ENCODE measurements around the gene EPHB2. TPM values are rescaled to one million over a fixed set of nuclear protein-coding genes. Genes with fewer than 3 reads are reported as not detected.
A peak's percentile ranks its signal among the peaks of the same experiment; 100 is the strongest.

Gene EPHB2
- total and polyA plus RNA-seq, 9 donors, result 2.5 to 55.1 (median 15.1) TPM

- no peaks in the 10 kb centered on the region for H3K27me3 ChIP-seq
- 59 to 67% (median 66%) methylated on average over 5 of the region's 5 CpGs for WGBS, 3 donors
- no peak for DNase-seq
These were observed 110.4 kb downstream of the EPHB2 start for GRCh38 chr1:22821027-22821426.

GRCh38 chr1:22822371-22822770 is 111.7 kb downstream of the EPHB2 start:
- DNase-seq, result no peak
- H3K4me1 ChIP-seq (ENCODE audit: insufficient read depth), result peaks cover 5% of the 10 kb centered on the region
- intact Hi-C loops (cut with DNase I), result no loop called here
- H3K9me3 ChIP-seq, result no peaks in the 10 kb centered on the region
- H3K27me3 ChIP-seq, result no peaks in the 10 kb centered on the region
- 78 to 86% (median 80%) methylated on average over 1 of the region's 1 CpG for WGBS, 3 donors
- TF ChIP-seq EP300 (IDR thresholded peaks at IDR 0.05) (no peak), POLR2A (IDR thresholded peaks at IDR 0.05) (no peak)
- TF ChIP-seq, protein P1, sequence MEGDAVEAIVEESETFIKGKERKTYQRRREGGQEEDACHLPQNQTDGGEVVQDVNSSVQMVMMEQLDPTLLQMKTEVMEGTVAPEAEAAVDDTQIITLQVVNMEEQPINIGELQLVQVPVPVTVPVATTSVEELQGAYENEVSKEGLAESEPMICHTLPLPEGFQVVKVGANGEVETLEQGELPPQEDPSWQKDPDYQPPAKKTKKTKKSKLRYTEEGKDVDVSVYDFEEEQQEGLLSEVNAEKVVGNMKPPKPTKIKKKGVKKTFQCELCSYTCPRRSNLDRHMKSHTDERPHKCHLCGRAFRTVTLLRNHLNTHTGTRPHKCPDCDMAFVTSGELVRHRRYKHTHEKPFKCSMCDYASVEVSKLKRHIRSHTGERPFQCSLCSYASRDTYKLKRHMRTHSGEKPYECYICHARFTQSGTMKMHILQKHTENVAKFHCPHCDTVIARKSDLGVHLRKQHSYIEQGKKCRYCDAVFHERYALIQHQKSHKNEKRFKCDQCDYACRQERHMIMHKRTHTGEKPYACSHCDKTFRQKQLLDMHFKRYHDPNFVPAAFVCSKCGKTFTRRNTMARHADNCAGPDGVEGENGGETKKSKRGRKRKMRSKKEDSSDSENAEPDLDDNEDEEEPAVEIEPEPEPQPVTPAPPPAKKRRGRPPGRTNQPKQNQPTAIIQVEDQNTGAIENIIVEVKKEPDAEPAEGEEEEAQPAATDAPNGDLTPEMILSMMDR (IDR thresholded peaks at IDR 0.05), result no peak
- H3K36me3 ChIP-seq, result no peaks in the 10 kb centered on the region
- no peak overlapping the region for H3K27ac ChIP-seq
- no peak overlapping the region for H3K4me3 ChIP-seq

More at GRCh38 chr1:22821027-22821426, 110.4 kb downstream of the EPHB2 start:
- intact Hi-C loops (cut with DNase I), result no loop called here
- TF ChIP-seq EP300 (IDR thresholded peaks at IDR 0.05) (no peak), POLR2A (IDR thresholded peaks at IDR 0.05) (no peak)
- TF ChIP-seq, protein P1 (IDR thresholded peaks at IDR 0.05), result no peak
- Histone ChIP-seq H3K27ac (no peak overlapping the region), H3K4me1 (ENCODE audit: insufficient read depth) (peaks cover 3% of the 10 kb centered on the region), H3K9me3 (no peaks in the 10 kb centered on the region), H3K36me3 (no peaks in the 10 kb centered on the region), H3K4me3 (no peak overlapping the region)

GRCh38 chr1:22824466-22824865 is 113.8 kb downstream of the EPHB2 start:
- peaks cover 7% of the 10 kb centered on the region for H3K4me1 ChIP-seq (ENCODE audit: insufficient read depth)
- no peaks in the 10 kb centered on the region for H3K27me3 ChIP-seq
- no peak overlapping the region for H3K27ac ChIP-seq
- WGBS, 3 donors, result 78 to 86% (median 86%) methylated on average over 10 of the region's 10 CpGs
- H3K9me3 ChIP-seq, result no peaks in the 10 kb centered on the region
- no peak overlapping the region for H3K4me3 ChIP-seq
- TF ChIP-seq, protein P1 (IDR thresholded peaks at IDR 0.05), result no peak
- TF ChIP-seq POLR2A (IDR thresholded peaks at IDR 0.05) (no peak), EP300 (IDR thresholded peaks at IDR 0.05) (no peak)
- DNase-seq, result no peak
- intact Hi-C loops (cut with DNase I), result loop anchor here in 1 of 4 donors (2.0 kb wide), 1 partner anchor 38 kb away; no protein-coding TSS in a partner anchor
- H3K36me3 ChIP-seq, result no peaks in the 10 kb centered on the region

DNA sequence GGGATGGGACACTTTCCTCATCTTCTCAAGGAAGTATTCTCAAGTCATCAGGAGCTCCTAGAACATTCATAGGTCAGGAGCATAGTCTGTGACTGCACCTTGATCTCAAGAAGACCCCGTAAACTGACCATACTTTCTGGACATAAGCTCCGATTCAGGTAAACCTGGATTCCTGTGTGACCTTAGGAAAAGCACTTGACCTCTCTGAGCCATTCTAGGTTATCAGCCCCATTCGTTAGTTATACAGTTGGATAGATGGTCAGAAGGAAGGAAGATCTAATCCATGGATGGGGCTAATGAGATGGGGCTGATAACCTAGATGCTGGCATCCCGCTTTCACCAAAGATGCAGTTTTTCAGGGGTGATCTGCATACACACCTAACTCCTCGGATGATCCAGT is 114.3 kb downstream of the EPHB2 start:
- H3K36me3 ChIP-seq, result no peaks in the 10 kb centered on the region
- 92 to 97% (median 96%) methylated on average over 5 of the region's 5 CpGs for WGBS, 3 donors
- no peaks in the 10 kb centered on the region for H3K27me3 ChIP-seq
- H3K9me3 ChIP-seq, result no peaks in the 10 kb centered on the region
- DNase-seq, result no peak
- TF ChIP-seq, protein P1 (IDR thresholded peaks at IDR 0.05), result no peak
- TF ChIP-seq POLR2A (IDR thresholded peaks at IDR 0.05) (no peak), EP300 (IDR thresholded peaks at IDR 0.05) (no peak)
- peak overlapping the region in 1 of 2 donors; percentile 35 for H3K27ac ChIP-seq
- H3K4me3 ChIP-seq, result no peak overlapping the region
- intact Hi-C loops (cut with DNase I), result loop anchor here in 1 of 4 donors (2.0 kb wide), 1 partner anchor 38 kb away; no protein-coding TSS in a partner anchor
- peaks cover 10% of the 10 kb centered on the region for H3K4me1 ChIP-seq (ENCODE audit: insufficient read depth)
